Activated effector memory CD4-positive, alpha-beta T cell treated with anti-CD3 and anti-CD28 coated beads, Interleukin-2, amount 50 U/mL, for 16 hours (primary cell): ENCODE results near the gene GDPD2.

Experiments used
- DNase-seq: peaks from one replicate; pipeline ENCODE4 v3.0.0-alpha.2; 2020

GDPD2 gene

DNA sequence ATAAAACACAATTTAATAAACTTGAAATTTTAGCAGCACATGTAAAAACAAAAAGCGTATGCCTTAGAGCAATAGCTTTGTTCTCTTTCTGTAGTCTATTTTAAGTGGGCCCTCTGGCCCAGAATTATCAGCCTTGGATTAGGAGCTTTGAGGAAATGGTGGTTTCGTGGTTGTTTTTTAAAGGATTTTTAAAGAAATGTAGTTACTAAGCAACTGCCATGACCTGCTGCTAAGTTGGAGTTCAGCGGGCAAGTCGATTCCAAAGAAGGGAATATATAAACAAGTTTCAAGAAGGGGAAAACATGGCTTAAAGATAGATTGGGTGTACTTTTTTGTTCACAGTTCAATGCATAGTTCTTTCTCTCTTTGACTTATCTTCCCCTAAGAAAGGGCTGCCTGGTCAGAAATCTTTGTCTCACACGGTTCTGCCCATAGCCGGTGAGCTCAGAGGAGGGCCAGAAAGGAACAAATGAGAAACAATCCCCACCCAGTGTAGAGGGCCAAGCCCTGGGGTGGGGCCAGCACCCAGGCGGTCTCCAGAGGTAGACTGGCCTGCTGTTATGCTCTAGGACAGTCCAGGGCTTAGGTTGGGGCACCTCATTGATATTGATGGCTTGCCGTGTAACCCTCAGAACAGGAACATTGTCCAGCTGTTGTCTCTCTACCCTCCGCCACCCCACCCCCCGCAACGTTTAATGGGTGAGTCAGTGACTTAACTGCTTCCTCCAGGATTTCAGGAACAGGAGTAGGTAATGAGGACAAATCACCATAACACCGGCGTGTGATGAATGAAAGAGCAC, 54.0 kb downstream of the GDPD2 start:
- no peak for DNase-seq

DNA sequence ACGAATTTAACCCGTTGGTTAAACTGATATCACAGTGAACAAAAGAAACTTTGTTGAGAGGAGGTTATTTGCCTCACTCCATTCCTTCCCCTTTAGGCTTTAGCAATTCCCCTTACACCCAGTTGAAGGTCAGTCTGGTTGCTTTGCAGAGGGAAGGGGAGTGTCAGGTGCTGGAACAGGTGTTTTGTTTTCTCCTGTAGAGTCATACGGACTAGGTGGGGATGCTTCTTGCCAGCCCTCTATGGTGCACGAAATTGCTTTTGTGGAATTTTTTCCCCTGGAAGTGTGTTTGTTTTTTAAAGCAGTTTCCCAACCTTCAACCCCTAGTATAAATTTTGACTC, 54.6 kb downstream of the GDPD2 start:
- DNase-seq: no peak

DNA sequence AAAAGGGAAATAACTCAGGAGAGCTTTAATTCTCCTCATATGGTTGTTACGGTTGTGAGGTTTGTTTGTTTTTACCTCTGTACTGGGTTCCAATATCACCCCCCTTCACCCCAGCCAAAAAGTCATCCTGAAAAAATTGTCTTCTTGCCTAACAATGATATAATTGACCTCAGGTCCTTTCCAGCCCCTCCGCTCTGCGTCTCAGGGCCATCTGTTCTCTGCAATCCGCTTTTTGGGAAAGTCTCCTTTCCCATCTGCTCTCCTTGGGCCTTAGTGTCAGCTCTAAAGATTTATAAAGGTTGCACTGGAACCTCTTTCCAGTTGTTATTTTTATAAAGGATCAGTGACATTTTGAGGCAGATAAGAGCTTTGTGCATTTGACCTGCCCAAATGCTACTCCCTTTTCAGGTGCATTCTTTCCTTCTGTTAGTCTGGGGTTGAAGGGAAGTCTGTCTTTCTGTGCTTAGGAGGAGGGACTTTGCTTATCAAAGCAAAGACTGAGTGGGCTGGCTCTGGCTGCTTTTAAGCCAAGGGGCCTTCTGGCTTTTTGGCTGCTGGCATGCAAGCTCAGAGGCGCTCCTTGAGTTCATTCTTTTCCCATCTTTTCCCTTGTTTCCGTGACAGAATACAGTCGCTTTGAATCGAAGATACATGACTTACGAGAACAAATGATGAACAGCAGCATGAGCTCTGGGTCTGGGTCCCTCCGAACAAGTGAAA, 55.6 kb downstream of the GDPD2 start:
- no peak for DNase-seq

DNA sequence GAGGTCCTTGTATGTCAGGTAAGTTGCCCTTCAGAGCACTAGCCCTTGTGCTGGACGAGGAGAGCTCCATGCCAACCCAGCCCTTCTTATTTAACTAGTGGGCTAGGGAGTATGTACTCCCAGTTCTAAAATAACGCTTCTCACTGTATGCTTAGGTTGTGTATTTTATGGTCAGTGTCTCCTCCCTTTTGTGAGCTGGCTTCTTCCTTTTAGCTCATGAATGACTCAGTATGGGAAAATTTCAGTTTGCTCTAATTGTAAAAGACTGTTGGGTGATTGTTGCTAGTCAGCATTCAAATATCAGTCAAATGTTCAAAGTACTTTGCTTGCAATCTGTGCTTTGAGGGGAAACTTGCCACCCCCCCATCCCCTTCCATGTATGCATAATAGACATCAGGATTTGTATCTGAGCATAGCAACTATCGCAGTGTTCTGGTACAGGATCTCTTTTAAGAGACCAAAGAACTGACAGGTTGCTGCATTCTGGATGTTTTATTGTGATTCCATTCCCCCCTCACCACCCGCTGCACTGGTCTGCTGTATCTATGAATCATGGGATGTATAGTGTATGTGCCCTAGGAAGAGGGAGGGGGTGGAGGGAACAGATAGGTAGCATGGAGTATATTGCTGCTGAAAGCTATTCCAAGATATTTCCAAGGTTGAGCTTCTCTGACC, 56.3 kb downstream of the GDPD2 start:
- DNase-seq: no peak

DNA sequence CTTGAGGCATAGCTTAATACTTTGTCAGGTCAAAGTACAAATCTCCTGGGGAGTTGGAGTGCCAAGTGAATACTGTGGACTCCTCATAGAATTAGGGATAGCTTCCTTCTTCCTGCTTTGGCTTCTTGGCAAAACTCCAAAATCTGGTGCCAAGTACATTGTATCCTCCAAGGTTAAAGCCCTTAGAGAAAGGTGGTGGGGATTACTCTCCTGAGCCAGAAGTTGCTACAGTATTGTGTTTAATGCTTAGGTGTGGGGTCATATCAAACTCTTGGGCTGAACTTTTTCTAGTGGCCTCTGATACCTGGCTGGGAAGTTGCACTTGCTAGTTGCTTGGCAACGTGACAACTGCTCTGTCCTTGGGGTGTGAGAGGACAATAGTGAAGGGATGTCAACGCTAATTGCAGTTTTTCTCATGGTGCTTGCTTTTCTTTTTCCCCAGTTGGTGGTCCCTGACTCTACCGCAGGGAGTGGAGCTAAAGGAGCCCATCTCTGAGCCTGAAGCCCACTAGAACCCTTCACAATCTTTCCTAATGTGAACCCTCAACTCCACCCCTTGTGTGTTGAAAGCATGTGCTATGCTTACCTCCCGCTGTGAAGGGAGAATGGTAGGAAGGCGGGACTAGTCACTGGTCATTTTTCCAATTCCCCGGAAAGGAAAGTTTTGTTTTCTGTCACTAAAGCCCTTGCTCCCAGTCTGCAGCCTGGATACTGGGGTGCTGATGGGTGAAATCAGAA, 57.0 kb downstream of the GDPD2 start:
- DNase-seq: no peak

DNA sequence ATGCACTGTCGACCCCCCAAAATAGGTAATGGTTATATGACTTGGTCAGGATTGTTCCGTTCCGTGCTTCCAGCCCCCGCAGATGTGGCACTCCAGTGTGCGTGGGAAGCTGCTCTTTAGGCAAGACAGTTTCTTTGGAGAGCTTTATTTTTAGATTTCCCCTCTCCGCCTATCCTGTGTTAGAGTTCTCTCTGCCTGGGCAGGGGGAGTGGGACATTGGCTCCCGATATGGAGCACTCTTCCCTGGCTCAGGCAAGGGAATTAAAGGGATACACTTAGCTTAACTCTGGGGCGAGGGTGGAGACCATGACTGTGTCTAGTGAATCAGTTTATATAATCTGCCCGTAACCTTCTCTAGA, 57.5 kb downstream of the GDPD2 start:
- DNase-seq: no peak

DNA sequence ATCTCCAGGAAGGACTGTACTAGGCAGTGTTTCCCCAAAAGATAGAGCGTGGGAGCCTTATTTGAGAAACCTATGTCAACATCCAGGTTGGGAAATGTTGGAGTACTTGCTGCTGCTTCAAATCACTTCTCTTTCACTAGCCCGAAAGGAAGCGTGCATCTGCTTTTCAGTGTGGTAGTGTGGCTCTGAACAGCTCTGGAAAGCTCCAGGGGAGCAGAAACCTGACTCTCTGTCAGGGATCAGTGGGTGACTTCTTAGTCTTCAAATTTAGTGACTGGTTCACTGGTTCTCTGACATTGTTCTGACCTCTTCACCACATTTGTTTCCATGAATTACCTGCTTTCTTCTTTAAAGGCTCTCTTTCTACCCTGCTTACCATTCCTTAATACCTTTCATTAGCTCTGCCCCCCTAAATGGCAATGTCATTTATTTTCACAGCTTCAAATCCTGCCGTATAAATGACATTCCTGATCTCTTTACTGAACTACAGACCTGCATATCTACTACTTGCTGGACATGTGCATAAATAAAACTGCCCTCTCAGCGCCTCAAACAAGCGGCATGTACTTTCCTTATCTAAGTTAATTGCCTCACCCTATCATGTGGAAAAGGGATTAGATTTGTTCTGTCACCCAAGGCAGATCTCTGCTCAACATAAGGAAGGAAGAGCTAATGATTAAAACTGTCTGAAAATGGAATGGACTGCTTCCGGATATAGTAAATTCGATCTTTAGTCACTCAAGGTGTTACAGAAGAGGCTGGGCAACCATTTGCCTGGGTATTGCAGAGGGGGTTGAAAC, 58.6 kb downstream of the GDPD2 start:
- DNase-seq: no peak

DNA sequence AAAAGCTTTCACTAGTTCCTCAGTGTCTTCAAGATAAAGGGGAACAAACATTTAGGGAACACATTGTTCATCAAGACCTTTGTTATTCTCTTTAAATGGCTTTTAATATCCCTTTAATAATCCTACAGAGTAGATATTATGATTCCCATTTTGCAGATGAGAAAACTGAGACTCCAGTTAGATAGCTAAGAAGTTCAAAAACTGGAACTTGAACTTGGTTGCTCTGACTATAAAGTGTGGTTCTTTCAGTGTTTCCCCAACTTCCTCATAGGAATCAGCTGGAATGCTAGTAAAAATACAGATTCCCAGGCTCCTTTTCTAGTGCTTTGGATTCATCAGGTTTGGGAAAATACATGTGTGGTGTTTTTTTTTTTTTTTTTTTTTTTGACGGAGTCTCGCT, 59.2 kb downstream of the GDPD2 start:
- no peak for DNase-seq
